ENCODE data around the gene CAMTA2.

CAMTA2 gene

GRCh38 chr17:4969551-4970173, 17.8 kb downstream of the CAMTA2 start:
- H3K4me3 ChIP-seq (ENCODE audit: severe bottlenecking), result peak overlapping the region; percentile 59
- peaks cover 12% of the 10 kb centered on the region for H3K4me1 ChIP-seq (ENCODE audit: insufficient read depth, poor library complexity, severe bottlenecking)
- no peak for ATAC-seq (ENCODE audit: low read depth)
- no peaks in the 10 kb centered on the region for H3K9me3 ChIP-seq (ENCODE audit: severe bottlenecking)
- H3K36me3 ChIP-seq (ENCODE audit: low read depth), result peaks cover 35% of the 10 kb centered on the region
- TF ChIP-seq, protein P1, sequence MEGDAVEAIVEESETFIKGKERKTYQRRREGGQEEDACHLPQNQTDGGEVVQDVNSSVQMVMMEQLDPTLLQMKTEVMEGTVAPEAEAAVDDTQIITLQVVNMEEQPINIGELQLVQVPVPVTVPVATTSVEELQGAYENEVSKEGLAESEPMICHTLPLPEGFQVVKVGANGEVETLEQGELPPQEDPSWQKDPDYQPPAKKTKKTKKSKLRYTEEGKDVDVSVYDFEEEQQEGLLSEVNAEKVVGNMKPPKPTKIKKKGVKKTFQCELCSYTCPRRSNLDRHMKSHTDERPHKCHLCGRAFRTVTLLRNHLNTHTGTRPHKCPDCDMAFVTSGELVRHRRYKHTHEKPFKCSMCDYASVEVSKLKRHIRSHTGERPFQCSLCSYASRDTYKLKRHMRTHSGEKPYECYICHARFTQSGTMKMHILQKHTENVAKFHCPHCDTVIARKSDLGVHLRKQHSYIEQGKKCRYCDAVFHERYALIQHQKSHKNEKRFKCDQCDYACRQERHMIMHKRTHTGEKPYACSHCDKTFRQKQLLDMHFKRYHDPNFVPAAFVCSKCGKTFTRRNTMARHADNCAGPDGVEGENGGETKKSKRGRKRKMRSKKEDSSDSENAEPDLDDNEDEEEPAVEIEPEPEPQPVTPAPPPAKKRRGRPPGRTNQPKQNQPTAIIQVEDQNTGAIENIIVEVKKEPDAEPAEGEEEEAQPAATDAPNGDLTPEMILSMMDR (IDR thresholded peaks at IDR 0.05; ENCODE audit: poor library complexity, severe bottlenecking), result no peak
- no peaks in the 10 kb centered on the region for H3K27me3 ChIP-seq (ENCODE audit: insufficient read depth, poor library complexity, severe bottlenecking)
- peak overlapping the region; percentile 90 for H3K27ac ChIP-seq (ENCODE audit: poor library complexity, severe bottlenecking)
- no peak for DNase-seq (ENCODE audit: low spot score)

GRCh38 chr17:4969047-4969550, 18.4 kb downstream of the CAMTA2 start:
- DNase-seq (ENCODE audit: low spot score) (no peak), ATAC-seq (ENCODE audit: low read depth) (peak; percentile 31)
- Histone ChIP-seq H3K9me3 (ENCODE audit: severe bottlenecking) (no peaks in the 10 kb centered on the region), H3K36me3 (ENCODE audit: low read depth) (peaks cover 32% of the 10 kb centered on the region), H3K27ac (ENCODE audit: poor library complexity, severe bottlenecking) (peak overlapping the region; percentile 90), H3K4me3 (ENCODE audit: severe bottlenecking) (peak overlapping the region; percentile 59), H3K4me1 (ENCODE audit: insufficient read depth, poor library complexity, severe bottlenecking) (peaks cover 12% of the 10 kb centered on the region), H3K27me3 (ENCODE audit: insufficient read depth, poor library complexity, severe bottlenecking) (no peaks in the 10 kb centered on the region)
- TF ChIP-seq, protein P1 (IDR thresholded peaks at IDR 0.05; ENCODE audit: poor library complexity, severe bottlenecking), result no peak

GRCh38 chr17:4968486-4969046, 18.9 kb downstream of the CAMTA2 start:
- H3K4me1 ChIP-seq (ENCODE audit: insufficient read depth, poor library complexity, severe bottlenecking), result peaks cover 12% of the 10 kb centered on the region
- peak overlapping the region; percentile 90 for H3K27ac ChIP-seq (ENCODE audit: poor library complexity, severe bottlenecking)
- TF ChIP-seq, protein P1 (IDR thresholded peaks at IDR 0.05; ENCODE audit: poor library complexity, severe bottlenecking), result no peak
- H3K36me3 ChIP-seq (ENCODE audit: low read depth), result peaks cover 27% of the 10 kb centered on the region
- H3K9me3 ChIP-seq (ENCODE audit: severe bottlenecking), result no peaks in the 10 kb centered on the region
- DNase-seq (ENCODE audit: low spot score) (no peak), ATAC-seq (ENCODE audit: low read depth) (no peak)
- no peaks in the 10 kb centered on the region for H3K27me3 ChIP-seq (ENCODE audit: insufficient read depth, poor library complexity, severe bottlenecking)
- H3K4me3 ChIP-seq (ENCODE audit: severe bottlenecking), result peak overlapping the region; percentile 59

DNA sequence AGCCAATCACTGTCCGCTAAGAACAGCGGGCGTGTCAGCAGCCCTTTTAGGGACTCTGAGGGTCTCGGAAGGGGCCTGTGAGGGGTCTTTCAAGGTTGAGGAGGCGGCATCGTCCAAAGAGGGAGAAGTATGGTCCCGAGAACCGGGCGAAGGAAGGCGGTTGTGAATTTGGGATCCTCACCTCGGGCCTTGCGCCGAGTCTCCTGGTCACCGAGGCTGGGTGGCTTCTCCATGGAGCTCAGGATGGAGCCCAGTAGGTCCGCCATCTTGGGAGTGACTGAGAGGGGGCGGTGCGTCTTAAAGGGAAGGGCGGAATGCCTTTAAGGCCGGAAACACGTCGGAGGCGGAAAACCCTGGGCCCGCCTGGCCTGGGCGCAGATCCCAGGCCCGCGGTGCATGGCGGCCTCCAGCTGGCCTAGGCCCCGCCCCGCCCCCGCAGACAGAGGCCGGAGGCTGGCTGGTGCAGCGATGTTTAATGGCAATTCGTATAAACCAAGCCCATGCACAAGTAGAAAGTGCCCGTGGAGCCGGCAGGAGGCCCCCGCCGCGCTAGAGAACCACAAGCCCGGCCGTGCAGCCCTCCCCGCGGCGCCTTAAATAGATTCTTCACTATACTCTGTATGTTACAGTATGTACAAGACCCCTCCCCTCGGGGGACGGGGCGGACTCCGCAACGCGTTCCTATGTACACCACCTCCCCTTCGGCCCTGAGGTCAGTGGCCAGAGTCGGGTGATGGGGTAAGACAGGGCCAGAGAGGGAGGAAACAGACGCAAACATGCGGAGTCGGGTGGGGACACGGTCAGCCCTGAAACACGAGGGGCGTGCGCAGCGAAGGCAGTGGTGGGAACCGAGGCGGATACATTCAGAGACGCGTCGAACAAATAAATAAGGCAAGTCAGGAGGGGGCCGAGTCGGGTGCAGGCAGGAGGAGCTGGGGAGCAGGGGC, 19.7 kb downstream of the CAMTA2 start, which contains the start of gene SPAG7:
TSS of gene SPAG7 (minus strand) at position 279 of the 947 bp plus-strand sequence. CDS start at position 266, 13 bp downstream.
- peak; percentile 52 for ATAC-seq (ENCODE audit: low read depth)
- TF ChIP-seq, protein P1 (IDR thresholded peaks at IDR 0.05; ENCODE audit: poor library complexity, severe bottlenecking), result no peak
- peak; percentile 90 for DNase-seq (ENCODE audit: low spot score)
- H3K36me3 ChIP-seq (ENCODE audit: low read depth), result peaks cover 20% of the 10 kb centered on the region
- H3K4me3 ChIP-seq (ENCODE audit: severe bottlenecking), result peak within 1 kb of the TSS; percentile 59
- H3K27me3 ChIP-seq (ENCODE audit: insufficient read depth, poor library complexity, severe bottlenecking), result no peaks in the 10 kb centered on the region
- H3K4me1 ChIP-seq (ENCODE audit: insufficient read depth, poor library complexity, severe bottlenecking), result peaks cover 12% of the 10 kb centered on the region
- peak within 1 kb of the TSS; percentile 90 for H3K27ac ChIP-seq (ENCODE audit: poor library complexity, severe bottlenecking)
- H3K9me3 ChIP-seq (ENCODE audit: severe bottlenecking), result no peaks in the 10 kb centered on the region

All from RWPE2 (cell line).